COR-L47 (cell line): ENCODE data around the gene BCKDHA.
"Not testable (repeated sequence)": the region's sequence is repeated elsewhere in the genome, so short reads cannot be mapped to it uniquely, and the experiment has no call there.

Source experiments
- DNase-seq: peaks from one replicate; lab custom pipeline; 2025; lab: John Stamatoyannopoulos, UW

The BCKDHA gene

GRCh38 chr19:41366089-41366488 lies 31.5 kb upstream of the BCKDHA start:
- no peak for DNase-seq

- DNase-seq, result no peak
These were observed 29.7 kb upstream of the BCKDHA start for GRCh38 chr19:41367848-41368301.

GRCh38 chr19:41369769-41370168 lies 27.8 kb upstream of the BCKDHA start:
- no peak for DNase-seq

- DNase-seq, result not testable (repeated sequence)
These were observed 26.5 kb upstream of the BCKDHA start for GRCh38 chr19:41371119-41371518.

GRCh38 chr19:41371541-41371940 lies 26.1 kb upstream of the BCKDHA start:
- no peak for DNase-seq

- DNase-seq, result no peak
These were observed 25.1 kb upstream of the BCKDHA start for GRCh38 chr19:41372501-41372900.

GRCh38 chr19:41373993-41374392 lies 23.6 kb upstream of the BCKDHA start:
- DNase-seq, result peak; percentile 95

- DNase-seq, result no peak
These were observed 21.2 kb upstream of the BCKDHA start, which contains the start of gene TMEM91 for GRCh38 chr19:41376241-41376997. TSS of gene TMEM91 (plus strand) at chr19:41376533. CDS start at chr19:41378310, 1,777 bp downstream.

GRCh38 chr19:41376998-41377365 lies 20.6 kb upstream of the BCKDHA start:
- no peak for DNase-seq

GRCh38 chr19:41377977-41378709 lies 19.5 kb upstream of the BCKDHA start:
- DNase-seq, result no peak

- not testable (repeated sequence) for DNase-seq
These were observed 16.1 kb upstream of the BCKDHA start for GRCh38 chr19:41381536-41381935.

- no peak for DNase-seq
These were observed 13.3 kb upstream of the BCKDHA start for GRCh38 chr19:41384351-41384750.

- DNase-seq, result no peak
These were observed 11.2 kb upstream of the BCKDHA start for GRCh38 chr19:41386442-41386841.

- no peak for DNase-seq
These were observed 6.0 kb upstream of the BCKDHA start for GRCh38 chr19:41391618-41392017.

GRCh38 chr19:41392775-41393174 lies 4.8 kb upstream of the BCKDHA start:
- no peak for DNase-seq

GRCh38 chr19:41395355-41395754 lies 2.3 kb upstream of the BCKDHA start:
- DNase-seq, result no peak

- DNase-seq, result no peak
These were observed 416 bp downstream of the BCKDHA start for GRCh38 chr19:41398050-41398418.

GRCh38 chr19:41398598-41398997 lies 980 bp downstream of the BCKDHA start:
- no peak for DNase-seq

- DNase-seq, result no peak
These were observed 1.5 kb downstream of the BCKDHA start for GRCh38 chr19:41399091-41399490.

- no peak for DNase-seq
These were observed 1.9 kb downstream of the BCKDHA start for GRCh38 chr19:41399525-41399924.

GRCh38 chr19:41401483-41401882 lies 3.9 kb downstream of the BCKDHA start:
- no peak for DNase-seq

- DNase-seq, result no peak
These were observed 4.4 kb downstream of the BCKDHA start for GRCh38 chr19:41402010-41402409.

GRCh38 chr19:41403181-41403970 lies 5.8 kb downstream of the BCKDHA start:
- DNase-seq, result no peak
